ENCODE measurements around the gene MDM2.

MDM2 gene

DNA sequence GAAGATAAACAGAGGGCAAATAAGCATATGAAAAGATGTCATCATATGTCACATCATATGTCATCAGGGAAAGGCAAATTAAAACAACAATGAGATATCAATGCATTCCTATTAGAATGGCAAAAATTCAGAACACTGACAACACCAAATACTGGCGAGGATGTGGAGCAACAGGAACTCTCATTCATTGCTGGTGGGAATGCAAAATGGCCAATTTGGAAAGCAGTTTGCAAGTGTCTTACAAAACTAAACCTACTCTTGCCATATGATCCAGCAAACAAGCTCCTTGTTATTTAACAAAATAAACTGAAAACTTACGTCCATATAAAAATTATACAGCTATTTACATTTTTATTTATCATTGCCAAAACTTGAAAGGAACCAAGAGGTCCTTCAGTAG, 92.3 kb downstream of the MDM2 start:
- Histone ChIP-seq H3K27me3 (replicated peaks; ENCODE audit: insufficient read depth, low read length) (no peaks in the 10 kb centered on the region), H3K79me2 (ENCODE audit: low read length) (no peaks in the 10 kb centered on the region), H3K27ac (ENCODE audit: low read length) (no peak overlapping the region), H3F3A (ENCODE audit: insufficient read depth, low read length) (no peaks in the 10 kb centered on the region), H3K4me3 (ENCODE audit: low read length) (no peak overlapping the region), H2AFZ (ENCODE audit: low read length) (no peak overlapping the region), H3K9ac (ENCODE audit: low read length) (no peak overlapping the region), H3K36me3 (replicated peaks; ENCODE audit: insufficient read depth, low read length) (no peaks in the 10 kb centered on the region), H3K9me3 (replicated peaks; ENCODE audit: insufficient read depth, low read length) (no peaks in the 10 kb centered on the region), H4K20me1 (ENCODE audit: insufficient read depth, low read length) (no peaks in the 10 kb centered on the region), H3K4me1 (ENCODE audit: low read length) (no peaks in the 10 kb centered on the region), H3K9me2 (replicated peaks; ENCODE audit: insufficient read depth, low read length) (no peaks in the 10 kb centered on the region), H3K4me2 (ENCODE audit: low read depth, low read length) (no peak overlapping the region)
- DNase-seq, result no peak
- TF ChIP-seq, protein P1, sequence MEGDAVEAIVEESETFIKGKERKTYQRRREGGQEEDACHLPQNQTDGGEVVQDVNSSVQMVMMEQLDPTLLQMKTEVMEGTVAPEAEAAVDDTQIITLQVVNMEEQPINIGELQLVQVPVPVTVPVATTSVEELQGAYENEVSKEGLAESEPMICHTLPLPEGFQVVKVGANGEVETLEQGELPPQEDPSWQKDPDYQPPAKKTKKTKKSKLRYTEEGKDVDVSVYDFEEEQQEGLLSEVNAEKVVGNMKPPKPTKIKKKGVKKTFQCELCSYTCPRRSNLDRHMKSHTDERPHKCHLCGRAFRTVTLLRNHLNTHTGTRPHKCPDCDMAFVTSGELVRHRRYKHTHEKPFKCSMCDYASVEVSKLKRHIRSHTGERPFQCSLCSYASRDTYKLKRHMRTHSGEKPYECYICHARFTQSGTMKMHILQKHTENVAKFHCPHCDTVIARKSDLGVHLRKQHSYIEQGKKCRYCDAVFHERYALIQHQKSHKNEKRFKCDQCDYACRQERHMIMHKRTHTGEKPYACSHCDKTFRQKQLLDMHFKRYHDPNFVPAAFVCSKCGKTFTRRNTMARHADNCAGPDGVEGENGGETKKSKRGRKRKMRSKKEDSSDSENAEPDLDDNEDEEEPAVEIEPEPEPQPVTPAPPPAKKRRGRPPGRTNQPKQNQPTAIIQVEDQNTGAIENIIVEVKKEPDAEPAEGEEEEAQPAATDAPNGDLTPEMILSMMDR (IDR thresholded peaks at IDR 0.05; ENCODE audit: low read length), result no peak
- TF ChIP-seq EZH2phosphoT487 (IDR thresholded peaks at IDR 0.05; ENCODE audit: low read length) (no peak), EZH2 (optimal IDR thresholded peaks at IDR 0.05; ENCODE audit: low read depth, low read length) (no peak)
